Omental fat pad (tissue), 4 donors: ENCODE measurements around the gene GBGT1. TPM values are rescaled to one million over a fixed set of nuclear protein-coding genes. Genes with fewer than 3 reads are reported as not detected.
"Not testable (repeated sequence)": the region's sequence is repeated elsewhere in the genome, so short reads cannot be mapped to it uniquely, and the experiment has no call there.

ENCODE experiments used
- ATAC-seq: fragments of 150-250 bp; one replicate; pipeline ENCODE4 v1.9.1; 2016; ENCODE audit warnings: mild to moderate bottlenecking, moderate library complexity; ENCODE audit not compliant: low FRiP score
- DNase-seq: peaks from one replicate; pipeline ENCODE4 v3.0.0-alpha.2; 2019; ENCODE audit warnings: low spot score
- total RNA-seq, 4 donors: library from RNA; depleted of rRNA; stranded (reverse); fragments of >200 nt; gene quantifications; one replicate each; pipeline ENCODE4 v1.1.0, GENCODE V29; 2016
- TF ChIP-seq, protein P1 (sequence below), 3 donors: fragments of 450-650 bp; IDR thresholded peaks; one replicate each; pipeline ENCODE4 v1.5.1; 2016 to 2017; ENCODE audit warnings: antibody characterized with exemption in 3 of 3, mild to moderate bottlenecking in 3 of 3, moderate library complexity in 2 of 3

GBGT1 gene
- total RNA-seq, 4 donors from 2014 or later = 23.4 to 29.1 (median 26.9) TPM

DNA sequence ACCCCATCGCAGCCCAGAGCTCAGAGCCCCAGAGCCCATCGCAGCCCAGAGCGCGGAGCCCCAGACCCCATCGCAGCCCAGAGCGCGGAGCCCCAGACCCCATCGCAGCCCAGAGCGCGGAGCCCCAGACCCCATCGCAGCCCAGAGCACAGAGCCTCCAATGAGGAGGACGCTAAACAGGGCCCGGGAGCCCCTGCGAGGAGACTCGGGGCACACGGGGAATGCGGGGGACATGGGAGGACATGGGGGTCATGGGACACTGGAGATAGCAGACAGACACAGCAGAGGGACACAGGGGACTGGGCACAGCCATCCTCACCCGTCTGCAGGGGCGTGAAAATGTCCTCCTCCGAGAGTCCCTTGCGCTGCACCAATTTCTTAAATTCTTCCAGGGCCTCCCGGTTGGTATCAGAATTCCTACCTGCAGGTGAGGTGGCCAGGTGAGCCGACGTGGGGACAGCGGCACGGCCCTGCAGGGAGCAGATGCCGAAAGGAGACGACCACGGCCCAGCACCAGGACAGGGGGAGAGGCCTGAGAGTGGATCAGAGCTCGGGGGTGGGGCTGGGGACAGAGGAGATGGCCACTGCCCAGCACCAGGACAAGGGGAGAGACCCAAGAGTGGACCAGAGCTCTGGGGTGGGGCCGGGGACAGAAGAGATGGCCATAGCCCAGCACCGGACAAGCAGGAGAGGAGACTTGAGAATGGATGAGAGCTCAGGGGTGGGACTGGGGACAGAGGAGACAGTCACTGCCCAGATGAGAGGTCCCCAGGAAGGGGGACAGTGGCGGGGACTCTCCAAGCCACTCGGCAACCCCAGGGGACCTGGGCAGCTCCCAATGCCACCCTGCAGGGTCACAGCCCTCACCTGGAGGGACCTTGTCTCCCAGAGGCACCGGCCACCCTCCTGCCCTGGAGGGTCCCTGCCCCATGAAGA is 42.5 kb upstream of the GBGT1 start:
- TF ChIP-seq, protein P1, sequence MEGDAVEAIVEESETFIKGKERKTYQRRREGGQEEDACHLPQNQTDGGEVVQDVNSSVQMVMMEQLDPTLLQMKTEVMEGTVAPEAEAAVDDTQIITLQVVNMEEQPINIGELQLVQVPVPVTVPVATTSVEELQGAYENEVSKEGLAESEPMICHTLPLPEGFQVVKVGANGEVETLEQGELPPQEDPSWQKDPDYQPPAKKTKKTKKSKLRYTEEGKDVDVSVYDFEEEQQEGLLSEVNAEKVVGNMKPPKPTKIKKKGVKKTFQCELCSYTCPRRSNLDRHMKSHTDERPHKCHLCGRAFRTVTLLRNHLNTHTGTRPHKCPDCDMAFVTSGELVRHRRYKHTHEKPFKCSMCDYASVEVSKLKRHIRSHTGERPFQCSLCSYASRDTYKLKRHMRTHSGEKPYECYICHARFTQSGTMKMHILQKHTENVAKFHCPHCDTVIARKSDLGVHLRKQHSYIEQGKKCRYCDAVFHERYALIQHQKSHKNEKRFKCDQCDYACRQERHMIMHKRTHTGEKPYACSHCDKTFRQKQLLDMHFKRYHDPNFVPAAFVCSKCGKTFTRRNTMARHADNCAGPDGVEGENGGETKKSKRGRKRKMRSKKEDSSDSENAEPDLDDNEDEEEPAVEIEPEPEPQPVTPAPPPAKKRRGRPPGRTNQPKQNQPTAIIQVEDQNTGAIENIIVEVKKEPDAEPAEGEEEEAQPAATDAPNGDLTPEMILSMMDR (IDR thresholded peaks at IDR 0.05) = no peak
- DNase-seq (no peak), ATAC-seq (no peak)

DNA sequence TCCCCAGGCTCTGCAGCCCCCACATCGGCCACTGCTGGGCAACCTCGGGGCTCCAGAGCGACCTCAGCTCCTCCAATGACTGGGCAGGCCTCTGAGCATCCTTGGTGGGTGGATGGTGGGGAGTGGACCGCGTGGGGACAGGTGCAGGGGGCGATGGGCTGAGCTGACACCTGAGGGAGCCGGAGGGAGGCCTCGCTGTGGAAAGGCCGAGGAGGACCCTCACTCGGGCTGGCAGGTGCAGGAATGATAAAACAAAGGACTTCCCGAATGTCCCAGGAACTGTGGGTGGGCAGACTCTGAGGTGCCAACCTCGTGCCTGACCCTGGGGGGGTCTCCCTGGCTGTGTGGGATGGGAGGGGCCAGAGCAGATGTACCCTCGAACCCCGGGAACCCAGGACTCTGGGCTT is 41.8 kb upstream of the GBGT1 start:
- DNase-seq, ATAC-seq: not testable (repeated sequence)

DNA sequence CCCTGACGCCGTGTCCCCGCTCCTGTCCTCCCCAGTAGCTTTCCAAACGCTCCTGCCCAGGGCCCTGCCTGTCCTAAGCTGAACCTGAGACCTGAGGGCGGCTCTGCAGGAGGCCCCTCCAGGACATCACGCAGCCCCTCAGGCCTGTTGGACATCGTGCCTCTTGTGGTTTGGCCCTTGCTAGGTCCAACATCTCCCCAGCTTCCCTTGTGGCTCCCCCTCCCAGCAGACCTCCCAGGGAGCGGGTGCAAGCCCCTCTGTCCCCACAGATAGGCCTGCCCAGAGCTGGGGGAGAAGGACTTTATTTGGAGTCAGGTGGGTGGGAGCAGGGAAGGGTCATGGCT is 41.3 kb upstream of the GBGT1 start:
- DNase-seq (no peak), ATAC-seq (no peak)
- TF ChIP-seq, protein P1 (IDR thresholded peaks at IDR 0.05) = no peak

DNA sequence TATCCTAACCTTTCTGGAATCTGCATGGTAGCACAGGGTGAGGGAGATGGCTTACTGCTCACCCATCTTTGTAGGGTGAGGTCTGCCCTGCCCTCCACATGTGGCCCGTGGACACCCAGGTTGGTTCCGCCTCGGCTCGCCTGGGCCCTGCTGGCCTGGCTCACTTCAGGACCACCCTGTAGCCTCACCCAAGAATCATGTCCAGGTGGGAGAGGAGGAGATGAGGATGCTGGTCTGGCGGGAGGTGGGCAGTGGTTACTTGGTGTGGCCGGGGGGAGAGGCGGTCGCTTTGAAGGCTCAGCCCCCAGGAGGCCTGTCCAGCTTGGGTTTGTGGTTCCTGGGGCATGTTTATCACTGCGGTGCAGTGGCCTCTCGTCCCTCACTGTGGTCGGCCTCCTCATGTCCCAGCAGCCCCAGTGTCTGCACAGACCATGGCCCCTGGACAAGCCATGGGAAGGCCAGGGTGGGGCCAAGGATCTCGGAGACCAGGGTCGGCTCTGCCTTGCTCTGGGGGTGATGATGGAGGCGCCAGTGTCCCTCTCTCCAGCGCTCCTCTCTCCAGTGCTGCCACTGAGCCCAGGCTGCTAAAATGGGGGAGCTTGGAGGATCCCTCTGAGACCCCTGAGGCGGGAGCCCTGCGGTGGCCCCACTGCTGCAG is 40.8 kb upstream of the GBGT1 start:
- TF ChIP-seq, protein P1 (IDR thresholded peaks at IDR 0.05) = no peak
- DNase-seq (no peak), ATAC-seq (no peak)

DNA sequence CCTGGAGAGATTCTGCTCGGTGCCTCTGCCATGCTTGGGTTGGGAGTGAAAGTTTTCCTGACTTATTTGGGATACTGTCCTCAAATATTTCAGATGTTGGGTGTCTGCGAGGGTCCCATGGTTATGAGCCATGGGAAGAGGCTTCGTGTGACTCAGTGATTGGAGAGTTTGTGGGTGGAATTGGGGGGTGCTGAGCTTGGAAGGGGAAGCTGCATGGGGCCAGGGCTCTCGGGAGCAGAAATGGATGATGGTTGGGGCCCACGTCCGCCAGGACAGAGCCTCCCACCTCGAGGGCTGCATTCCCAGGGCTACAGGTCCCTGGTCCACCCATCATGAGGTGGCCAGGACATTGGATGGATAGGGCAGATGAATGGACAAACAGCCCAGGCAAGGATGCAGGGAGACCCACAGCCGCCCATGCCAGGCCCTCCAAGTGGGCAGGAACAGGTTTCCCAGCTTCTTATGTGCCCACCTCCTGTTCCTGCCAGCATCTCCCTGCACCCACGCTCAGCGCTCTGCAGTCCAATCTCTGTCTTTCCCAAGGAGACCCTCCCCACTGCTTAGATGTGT is 39.9 kb upstream of the GBGT1 start:
- no peak for ATAC-seq

DNA sequence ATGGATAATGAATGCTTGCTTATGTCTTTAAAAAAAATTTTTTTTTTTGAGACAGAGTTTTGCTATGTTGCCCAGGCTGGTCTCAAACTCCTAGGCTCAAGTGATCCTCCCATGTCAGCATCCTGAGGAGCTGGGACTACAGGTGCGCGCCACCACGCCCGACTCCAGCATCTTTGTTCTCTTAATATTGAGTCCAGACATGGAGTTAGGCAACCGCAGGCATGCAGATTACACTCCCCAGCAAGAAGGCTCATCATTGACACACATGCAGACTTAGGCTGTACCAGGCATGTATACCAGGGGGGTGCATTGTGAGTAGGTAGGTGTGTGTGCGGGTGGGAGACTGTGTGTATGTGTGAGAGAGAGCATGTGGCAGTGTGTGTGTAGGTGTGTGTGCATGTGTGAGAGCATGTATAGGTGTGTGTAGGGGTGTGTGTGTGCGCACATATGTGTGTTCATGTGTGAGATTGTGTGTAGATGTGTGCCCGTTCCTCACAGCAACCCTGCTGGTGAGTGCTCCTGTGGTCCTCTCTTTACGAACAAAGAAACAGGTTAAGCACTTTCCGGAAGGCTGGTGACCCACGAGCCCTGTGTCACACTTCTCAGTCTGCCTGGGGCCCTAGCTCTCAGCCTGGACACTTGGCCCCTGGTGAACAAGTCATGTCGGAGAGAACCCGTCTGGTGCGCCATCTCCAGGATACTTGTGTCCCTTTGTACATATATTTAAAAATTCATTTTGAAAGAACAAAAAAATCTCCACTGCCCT is 39.2 kb upstream of the GBGT1 start:
- DNase-seq (no peak), ATAC-seq (no peak)
- TF ChIP-seq, protein P1 (IDR thresholded peaks at IDR 0.05) = no peak

More for the DNA sequence above, 39.9 kb upstream of the GBGT1 start:
- TF ChIP-seq, protein P1 (IDR thresholded peaks at IDR 0.05) = no peak
- no peak for DNase-seq

DNA sequence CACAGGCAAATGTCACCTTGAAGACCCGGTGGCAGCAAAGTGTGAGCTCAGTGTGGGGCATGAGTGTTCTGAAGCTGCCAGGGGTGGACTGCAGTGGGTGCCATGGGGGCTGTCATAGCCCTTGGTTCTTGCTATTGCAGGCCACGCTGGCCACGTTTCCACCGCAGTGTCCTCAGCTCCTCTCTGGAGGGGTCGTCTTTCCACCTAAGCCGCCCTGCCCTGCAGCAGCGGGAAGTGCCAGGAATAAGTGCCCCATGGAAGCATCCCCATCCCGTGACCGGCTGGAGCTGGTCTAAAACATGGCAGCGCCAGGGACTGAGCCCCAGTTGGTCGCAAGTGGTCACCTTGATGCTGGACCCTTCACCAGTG is 38.4 kb upstream of the GBGT1 start:
- TF ChIP-seq, protein P1 (IDR thresholded peaks at IDR 0.05) = no peak
- ATAC-seq (no peak), DNase-seq (no peak)
